HG03571 (cell line): ENCODE measurements around the gene CDK7.
"Not testable (repeated sequence)": the region's sequence is repeated elsewhere in the genome, so short reads cannot be mapped to it uniquely, and the experiment has no call there.

Experiments used
- ATAC-seq: cut with Tn5 transposase; IDR thresholded peaks from one replicate; pipeline ENCODE4 v1.9.1; 2021; ENCODE audit not compliant: unreplicated experiment

Gene CDK7

GRCh38 chr5:69234457-69235268 is at the start of gene CDK7:
TSS of gene CDK7 (plus strand) at chr5:69234886. CDS start at chr5:69234976, 90 bp downstream.
- peak; percentile 97 for ATAC-seq

- ATAC-seq: no peak
These were observed 47.3 kb upstream of the CDK7 start for GRCh38 chr5:69187342-69187741.

- peak; percentile 5 for ATAC-seq
These were observed 45.9 kb upstream of the CDK7 start for GRCh38 chr5:69188811-69189161.

DNA sequence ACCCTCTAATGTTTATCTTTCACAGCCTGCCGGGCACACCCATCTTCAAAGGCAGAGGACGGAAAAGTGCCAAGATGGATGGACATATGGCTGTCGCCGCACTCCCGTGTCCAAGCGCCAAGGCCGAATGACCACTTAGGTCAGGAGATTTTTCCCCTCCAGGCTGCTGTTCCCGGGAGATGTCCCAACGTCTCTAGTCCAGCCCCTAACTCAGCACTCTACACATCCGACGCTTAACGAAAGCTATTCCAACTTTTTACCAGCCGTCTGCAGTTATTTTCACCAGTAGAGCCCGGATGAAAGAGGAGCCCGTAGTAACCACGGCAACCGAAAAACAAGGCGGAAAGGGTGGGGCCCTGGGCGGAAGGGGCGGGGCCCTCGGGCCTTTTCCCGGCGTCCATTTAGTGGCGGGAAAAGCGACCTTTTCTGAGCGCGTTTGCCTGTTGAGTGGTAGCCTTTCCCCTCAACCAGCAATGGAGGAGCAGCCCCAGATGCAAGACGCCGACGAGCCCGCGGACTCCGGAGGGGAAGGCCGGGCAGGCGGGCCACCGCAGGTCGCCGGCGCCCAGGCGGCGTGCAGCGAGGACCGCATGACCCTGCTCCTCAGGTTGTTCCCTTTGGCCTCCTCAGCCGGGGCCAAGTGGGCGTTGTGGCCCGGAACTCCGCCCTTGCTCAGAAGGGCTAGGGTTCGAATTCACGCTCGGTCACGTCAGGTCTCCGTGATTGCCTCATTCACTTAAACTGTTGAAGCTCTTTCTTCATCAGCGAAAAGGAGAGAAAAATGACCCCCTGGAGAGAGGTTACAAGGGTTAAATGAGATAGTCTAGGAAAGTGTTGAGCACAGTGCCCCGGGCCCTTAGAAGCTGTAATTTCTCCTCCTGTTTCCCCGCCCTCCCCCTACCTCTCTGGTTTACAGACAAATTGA is 45.3 kb upstream of the CDK7 start, which contains the start of gene CENPH:
Gene CENPH, plus strand, starts transcription at position 422 of the 925 bp plus-strand sequence. Its CDS starts 52 bp downstream, at position 474.
- peak; percentile 92 for ATAC-seq

DNA sequence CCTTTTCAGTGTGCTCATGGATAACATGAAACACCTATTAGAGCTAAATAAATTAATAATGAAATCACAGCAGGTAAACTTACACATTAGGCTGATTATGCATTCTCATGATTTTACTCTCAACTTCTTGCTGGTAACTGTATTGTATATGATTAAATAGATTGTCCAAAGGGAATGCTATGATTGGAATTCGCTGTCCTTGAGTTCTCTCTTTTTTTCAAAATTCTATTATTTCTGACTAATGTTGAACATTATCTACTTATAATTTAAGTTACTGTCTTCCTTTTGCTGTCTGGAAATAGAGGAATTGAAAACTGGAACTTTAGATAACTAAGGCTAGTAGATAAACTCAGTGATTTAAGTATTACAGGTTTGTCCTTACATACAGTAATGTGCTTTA is 32.2 kb upstream of the CDK7 start:
- ATAC-seq: no peak

GRCh38 chr5:69206528-69207190 is 28.0 kb upstream of the CDK7 start:
- no peak for ATAC-seq

- ATAC-seq: no peak
These were observed 25.1 kb upstream of the CDK7 start for GRCh38 chr5:69209602-69210001.

DNA sequence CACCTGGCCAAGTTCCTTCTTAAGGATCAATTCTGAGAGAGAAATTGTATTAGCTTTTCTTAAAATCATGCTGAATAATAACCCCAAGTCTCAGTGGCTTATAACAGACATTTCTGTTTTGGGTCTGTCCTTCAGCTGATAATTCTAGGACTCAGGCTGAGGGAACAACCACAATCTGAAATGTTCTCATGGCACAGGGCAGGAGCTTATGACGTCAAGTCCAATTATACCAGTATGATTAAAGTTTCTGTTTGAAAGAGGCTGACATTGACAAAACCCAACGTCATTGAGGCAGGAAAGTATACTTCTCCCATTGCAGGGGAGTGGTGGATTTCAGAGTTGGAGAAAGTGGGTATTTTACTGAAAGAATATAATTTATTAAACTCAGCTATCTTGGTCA is 23.5 kb upstream of the CDK7 start:
- no peak for ATAC-seq

GRCh38 chr5:69212022-69212421 is 22.7 kb upstream of the CDK7 start:
- ATAC-seq: no peak

DNA sequence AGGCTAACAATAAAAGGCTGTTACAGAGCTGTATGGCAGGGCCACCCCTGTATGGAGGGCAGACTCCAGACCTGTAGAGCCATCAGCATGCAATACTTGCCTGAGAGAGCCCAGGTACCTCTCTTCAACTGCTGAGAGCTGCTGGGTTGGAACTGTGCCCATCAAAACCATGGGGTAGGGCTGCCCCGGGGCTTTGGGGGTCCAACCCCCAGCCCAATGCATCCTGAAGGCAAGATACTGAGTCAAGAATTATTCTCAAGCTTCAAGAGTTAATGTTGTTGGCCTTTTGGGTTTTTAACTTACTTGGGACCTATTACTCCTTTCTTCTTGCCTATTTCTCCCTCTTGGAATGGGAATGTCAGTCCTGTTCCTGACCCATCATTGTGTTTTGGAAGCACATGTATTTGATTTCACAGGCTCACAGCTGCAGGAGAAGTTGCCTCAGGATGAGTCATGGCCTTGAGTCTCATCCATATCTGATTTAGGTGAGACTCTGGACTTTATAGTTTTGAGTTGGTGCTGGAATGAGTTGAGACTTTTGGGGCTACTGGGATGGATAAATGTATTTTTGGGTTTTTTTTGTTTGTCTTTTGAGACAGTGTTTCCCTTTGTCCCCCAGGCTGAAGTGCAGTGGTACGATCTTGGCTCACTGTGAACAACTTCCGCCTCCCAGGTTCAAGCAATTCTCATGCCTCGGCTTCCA is 21.0 kb upstream of the CDK7 start:
- no peak for ATAC-seq

- ATAC-seq: no peak
These were observed 17.6 kb upstream of the CDK7 start for GRCh38 chr5:69217151-69217511.

DNA sequence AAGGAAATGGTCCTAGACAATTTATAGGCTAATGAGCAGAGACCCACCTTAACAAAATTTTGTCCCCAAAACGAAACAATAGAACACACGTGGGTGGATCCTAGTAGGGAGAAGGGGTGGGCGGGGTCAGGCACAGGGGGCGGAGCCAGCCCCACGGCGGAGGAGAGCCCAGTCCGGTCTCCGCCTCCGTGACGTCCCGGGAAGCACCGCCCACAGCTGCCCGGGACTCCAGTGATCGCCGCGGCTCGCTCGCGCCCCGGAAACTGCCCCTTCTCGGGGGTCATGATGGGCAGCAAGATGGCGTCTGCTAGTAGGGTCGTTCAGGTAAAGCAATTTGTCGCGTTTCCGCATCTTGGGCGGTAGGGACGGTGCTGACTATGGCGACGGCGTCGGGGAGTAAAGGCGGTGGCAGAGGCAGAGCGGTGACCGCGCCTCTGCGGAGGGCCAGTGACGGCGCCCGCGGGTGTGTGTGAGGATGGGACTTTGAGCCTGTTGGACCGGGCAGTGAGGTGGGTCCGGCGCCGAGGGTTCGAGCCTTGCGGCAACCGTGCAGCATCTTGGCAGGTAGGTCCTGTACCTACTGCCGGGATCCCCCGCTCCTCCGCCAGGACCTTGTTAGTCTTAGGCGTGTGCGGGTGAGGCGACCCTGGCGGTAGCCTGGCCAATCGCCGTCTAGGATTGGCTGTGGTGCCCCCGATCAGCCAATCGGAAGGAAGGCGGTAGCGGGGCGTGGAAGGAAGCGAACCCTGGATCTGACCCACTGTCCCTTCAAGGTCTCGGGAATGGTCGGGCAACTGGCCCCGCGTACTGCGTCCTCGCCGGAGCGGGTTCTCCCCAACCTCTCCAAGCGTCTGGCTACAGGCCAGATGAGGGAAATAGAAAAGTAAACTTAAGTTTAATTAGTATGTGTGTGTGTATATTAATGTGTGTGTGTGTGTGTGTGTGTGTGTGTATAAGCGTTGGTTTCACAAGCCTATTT is 16.8 kb upstream of the CDK7 start:
- ATAC-seq: peak; percentile 88

GRCh38 chr5:69219939-69220338 is 14.7 kb upstream of the CDK7 start:
- no peak for ATAC-seq

GRCh38 chr5:69220371-69220770 is 14.3 kb upstream of the CDK7 start:
- not testable (repeated sequence) for ATAC-seq

DNA sequence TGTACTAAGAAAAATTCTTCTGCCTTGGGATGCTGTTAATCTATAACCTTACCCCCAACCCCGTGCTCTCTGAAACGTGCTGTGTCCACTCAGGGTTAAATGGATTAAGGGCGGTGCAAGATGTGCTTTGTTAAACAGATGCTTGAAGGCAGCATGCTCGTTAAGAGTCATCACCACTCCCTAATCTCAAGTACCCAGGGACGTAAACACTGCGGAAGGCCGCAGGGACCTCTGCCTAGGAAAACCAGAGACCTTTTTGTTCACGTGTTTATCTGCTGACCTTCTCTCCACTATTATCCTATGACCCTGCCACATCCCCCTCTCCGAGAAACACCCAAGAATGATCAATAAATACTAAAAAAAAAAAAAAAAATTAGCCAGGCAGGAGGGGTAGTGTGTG is 13.9 kb upstream of the CDK7 start:
- not testable (repeated sequence) for ATAC-seq

DNA sequence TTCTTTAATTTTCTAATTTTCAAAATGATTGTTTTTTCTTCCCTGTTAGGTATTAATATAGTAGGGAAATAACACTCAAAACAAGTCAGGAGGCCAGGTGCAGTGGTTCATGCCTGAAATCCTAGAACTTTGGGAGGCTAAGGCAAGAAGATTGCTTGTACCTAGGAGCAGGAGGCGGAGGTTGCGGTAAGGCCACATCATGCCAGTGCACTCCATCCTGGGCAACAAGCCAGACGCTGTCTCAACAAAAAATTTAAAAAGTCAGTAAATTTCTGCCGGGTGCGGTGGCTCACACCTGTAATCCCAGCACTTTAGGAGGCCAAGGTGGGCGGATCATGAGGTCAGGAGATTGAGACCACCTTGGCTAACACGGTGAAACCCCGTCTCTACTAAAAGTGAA is 10.2 kb upstream of the CDK7 start:
- no peak for ATAC-seq

GRCh38 chr5:69225860-69226259 is 8.8 kb upstream of the CDK7 start:
- ATAC-seq: no peak

DNA sequence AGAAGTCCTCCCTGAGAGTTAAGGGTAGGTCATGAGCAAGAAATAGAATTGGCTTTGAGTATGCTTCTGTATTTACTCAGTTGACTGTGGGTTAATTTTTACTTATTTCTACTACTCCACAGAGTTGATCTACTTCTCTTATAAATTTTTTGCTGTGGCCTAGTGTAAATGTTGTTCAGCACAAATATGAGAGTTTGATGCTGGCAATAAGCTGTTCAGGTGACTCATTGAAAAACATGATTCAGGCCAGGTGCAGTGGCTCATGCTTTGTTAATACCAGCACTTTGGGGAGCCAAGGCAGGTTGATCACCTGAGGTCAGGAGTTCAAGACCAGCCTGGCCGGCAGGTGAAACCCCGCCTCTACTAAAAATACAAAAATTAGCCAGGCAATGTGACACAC is 4.5 kb upstream of the CDK7 start:
- no peak for ATAC-seq

- no peak for ATAC-seq
These were observed 3.4 kb upstream of the CDK7 start for GRCh38 chr5:69231281-69231680.

DNA sequence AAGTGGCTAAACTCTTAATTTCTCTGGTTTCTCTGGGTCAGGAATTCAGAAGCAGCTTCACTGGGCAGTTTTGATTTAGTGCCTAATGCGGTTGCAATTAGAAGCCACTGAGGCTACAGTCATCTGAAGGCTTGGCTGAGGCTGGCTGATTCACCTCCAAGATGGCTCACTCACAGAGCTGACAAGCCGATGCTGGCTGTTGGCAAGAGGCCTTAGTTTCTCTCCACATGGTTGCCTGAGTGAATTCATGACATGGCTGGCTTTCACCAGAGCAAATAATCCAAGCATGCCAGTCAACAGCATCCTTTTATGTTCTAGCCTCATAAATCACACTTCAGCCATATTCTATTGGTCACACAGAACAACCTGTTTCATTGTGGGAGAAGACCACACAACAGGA is 2.8 kb upstream of the CDK7 start:
- no peak for ATAC-seq
